Measurements from ENCODE around the gene ARFRP1.
"Not testable (repeated sequence)": the region's sequence is repeated elsewhere in the genome, so short reads cannot be mapped to it uniquely, and the experiment has no call there.

ARFRP1 gene

DNA sequence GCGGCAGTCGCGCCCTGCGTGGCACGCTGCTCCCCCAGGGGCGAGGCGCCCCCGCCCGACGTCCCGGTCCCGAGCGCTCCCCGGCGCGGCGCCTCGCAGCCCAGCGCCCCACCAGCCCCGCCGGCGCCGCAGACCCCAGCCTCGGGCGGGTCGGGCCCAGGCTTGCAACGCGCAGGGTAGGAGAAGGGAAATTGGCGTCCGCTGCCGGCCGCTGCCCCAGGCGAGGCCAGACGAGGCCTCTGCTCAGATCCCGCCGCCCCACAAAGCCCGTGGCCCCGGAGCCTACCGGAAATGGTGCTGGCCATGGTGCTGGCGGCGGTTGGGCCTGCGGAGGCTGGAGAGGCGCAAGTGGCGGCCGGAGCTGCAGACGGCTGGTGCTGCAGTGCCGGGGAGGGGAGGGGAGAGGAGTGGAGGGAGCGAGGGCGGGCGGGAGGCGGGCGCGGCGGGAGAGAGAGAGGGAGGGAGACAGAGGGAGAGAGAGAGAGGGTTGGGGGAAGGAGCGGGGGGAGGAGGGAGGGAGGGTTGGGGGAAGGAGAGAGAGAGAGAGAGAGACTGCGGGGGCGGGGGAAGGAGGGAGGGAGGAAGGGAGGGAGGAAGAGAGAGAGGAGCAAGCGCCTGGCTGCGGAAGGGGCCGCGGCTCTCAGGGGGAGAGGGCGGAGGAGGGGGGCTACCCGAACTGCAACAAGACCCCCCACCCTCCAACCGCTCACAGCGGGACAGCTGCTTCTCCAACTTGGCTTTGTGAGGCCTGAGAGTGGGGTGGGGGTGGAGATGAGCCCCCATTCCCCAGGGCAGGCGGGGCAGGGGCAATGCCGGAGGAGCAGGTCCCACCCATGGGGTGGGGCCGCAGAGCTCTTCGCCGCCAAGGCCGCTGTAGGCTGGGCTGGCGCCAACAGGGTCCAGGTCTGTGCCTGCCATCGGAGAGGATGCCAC, 54.5 kb downstream of the ARFRP1 start, which contains the start of gene STMN3:
STMN3 (minus strand) TSS at position 384 of the 933 bp plus-strand sequence; CDS start at position 305, 79 bp downstream.
- peak; percentile 37 for DNase-seq

DNA sequence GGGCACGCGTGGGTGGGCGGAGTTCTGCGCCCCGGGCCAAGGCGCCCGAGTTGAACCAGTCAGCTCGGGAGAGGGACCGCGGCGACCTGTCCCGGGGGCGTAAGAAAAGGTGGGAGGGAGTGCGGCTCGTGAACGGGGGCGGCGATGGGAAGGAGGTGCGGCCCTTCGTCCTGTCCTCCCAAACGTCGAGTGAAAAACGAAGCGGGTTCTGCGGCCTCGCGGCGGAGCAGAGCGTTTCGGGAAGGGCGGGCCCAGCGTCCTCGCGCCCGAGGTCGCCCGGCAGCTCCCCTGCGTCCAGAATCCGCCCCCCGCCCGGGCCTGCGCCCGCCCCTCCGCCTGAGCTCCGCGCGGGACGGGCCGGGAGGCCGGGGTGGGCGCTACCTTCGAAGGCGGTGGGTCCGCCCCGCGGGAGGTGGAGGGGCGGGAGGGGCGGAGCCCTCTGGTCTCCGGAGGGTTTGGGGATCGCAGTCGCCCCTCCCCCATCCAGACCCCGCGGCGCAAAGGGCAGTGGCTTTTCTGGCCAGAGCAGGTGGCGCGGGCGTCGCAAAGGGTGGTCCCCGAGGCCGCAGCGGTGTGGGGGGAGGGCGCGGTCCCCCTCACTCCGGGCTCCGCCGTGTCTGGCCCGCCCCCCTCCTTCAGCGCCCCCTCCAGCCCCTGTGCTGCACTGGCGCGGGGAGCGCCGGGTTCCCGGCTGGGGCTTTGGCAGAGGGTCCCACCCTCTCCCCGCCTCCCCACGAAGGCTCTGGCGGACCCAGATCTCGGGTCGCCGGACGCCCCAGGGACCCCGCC, 55.4 kb downstream of the ARFRP1 start:
- DNase-seq: peak; percentile 37

DNA sequence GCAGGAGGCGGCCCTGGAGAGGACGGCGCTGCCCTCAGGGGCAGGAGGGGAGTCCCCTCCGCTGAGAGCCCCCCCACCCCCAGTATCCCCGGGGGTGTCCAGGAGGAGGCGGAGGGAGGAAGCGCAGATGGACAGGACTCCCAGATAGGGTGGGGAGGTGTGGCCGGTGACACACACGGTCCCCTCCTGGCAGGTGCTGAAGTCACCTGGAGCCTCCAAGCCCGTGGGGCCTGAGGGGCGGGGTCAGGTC, 55.9 kb downstream of the ARFRP1 start:
- DNase-seq: no peak

DNA sequence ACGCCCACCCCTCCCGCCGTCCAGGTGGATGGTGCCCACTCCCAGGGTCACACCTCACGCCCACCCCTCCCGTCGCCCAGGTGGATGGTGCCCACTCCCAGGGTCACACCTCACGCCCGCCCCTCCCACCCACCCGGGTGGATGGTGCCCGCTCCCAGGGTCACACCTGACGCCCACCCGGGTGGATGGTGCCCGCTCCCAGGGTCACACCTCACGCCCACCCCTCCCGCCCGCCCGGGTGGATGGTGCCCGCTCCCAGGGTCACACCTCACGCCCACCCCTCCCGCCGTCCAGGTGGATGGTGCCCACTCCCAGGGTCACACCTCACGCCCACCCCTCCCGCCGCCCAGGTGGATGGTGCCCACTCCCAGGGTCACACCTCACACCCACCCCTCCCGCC, 57.3 kb downstream of the ARFRP1 start:
- DNase-seq: not testable (repeated sequence)

DNA sequence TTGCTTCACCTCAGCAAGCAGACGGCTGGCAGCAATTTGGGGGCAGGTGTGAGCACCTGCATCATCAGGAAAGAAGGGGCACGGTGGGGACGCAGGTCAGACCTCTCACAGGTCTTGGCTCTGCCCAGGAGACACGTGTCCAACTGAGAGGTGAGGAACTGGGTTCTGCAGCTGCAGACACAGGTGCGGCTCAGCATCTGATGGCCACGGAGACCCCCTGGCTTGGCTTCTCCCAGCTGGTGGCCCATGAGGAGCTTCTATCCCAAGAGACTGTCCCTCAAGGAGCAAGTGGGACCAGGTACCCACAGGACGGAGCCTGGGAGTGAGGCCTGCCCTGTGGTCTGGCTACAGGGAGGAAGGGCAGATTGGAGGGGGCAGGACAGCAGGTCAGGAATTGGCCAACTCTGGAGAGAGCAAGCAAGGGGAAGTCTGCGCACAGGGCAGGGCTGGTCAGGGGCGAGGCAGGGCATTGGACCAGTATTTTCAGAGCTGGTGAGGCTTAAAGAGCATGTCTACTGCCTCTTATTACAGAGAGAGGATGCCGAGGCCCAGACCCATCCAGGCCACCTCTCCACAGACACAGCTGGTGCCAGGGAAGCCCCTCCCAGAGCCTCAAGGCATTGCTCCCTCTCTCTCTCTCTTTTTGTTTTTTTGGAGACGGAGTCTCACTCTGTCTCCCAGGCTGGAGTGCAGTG, 58.7 kb downstream of the ARFRP1 start:
- DNase-seq: no peak
